NCI-H748 (cell line): ENCODE data around the gene ZNF423.

Source experiments
- DNase-seq: peaks from one replicate; lab custom pipeline; 2025; ENCODE audit not compliant: unreplicated experiment; lab: John Stamatoyannopoulos, UW

Gene ZNF423

GRCh38 chr16:49730772-49731171, 125.1 kb downstream of the ZNF423 start:
- DNase-seq: no peak

GRCh38 chr16:49727611-49728010, 128.3 kb downstream of the ZNF423 start:
- no peak for DNase-seq

- DNase-seq: no peak
These were observed 129.8 kb downstream of the ZNF423 start for GRCh38 chr16:49726155-49726554.

GRCh38 chr16:49725651-49726050, 130.3 kb downstream of the ZNF423 start:
- DNase-seq: no peak

- DNase-seq: no peak
These were observed 131.1 kb downstream of the ZNF423 start for GRCh38 chr16:49724774-49725173.

- no peak for DNase-seq
These were observed 132.6 kb downstream of the ZNF423 start for GRCh38 chr16:49723310-49723709.

GRCh38 chr16:49720225-49720624, 135.7 kb downstream of the ZNF423 start:
- DNase-seq: no peak

GRCh38 chr16:49717689-49718088, 138.2 kb downstream of the ZNF423 start:
- DNase-seq: no peak

GRCh38 chr16:49716339-49716934, 139.5 kb downstream of the ZNF423 start:
- no peak for DNase-seq

GRCh38 chr16:49713770-49714169, 142.1 kb downstream of the ZNF423 start:
- DNase-seq: no peak

- peak; percentile 6 for DNase-seq
These were observed 143.4 kb downstream of the ZNF423 start for GRCh38 chr16:49712542-49712941.

GRCh38 chr16:49712106-49712505, 143.8 kb downstream of the ZNF423 start:
- no peak for DNase-seq

- no peak for DNase-seq
These were observed 146.9 kb downstream of the ZNF423 start for GRCh38 chr16:49709057-49709456.

GRCh38 chr16:49708491-49708890, 147.4 kb downstream of the ZNF423 start:
- no peak for DNase-seq

GRCh38 chr16:49706620-49707355, 149.1 kb downstream of the ZNF423 start:
- DNase-seq: no peak

GRCh38 chr16:49704586-49705155, 151.2 kb downstream of the ZNF423 start:
- peak; percentile 2 for DNase-seq

GRCh38 chr16:49703483-49703882, 152.4 kb downstream of the ZNF423 start:
- no peak for DNase-seq

- peak; percentile 78 for DNase-seq
These were observed 154.0 kb downstream of the ZNF423 start for GRCh38 chr16:49701789-49702494.

GRCh38 chr16:49701065-49701685, 154.7 kb downstream of the ZNF423 start:
- DNase-seq: peak; percentile 24

GRCh38 chr16:49700251-49701064, 155.5 kb downstream of the ZNF423 start:
- DNase-seq: peak; percentile 3

GRCh38 chr16:49699841-49700175, 156.1 kb downstream of the ZNF423 start:
- no peak for DNase-seq
